H54 (cell line): ENCODE measurements around the gene GALR2.

Source experiments
- DNase-seq: peaks from one replicate; pipeline ENCODE4 v3.0.0; 2011; ENCODE audit warnings: low spot score, mixed read lengths; ENCODE audit not compliant: insufficient read length
- FAIRE-seq: peaks from 3 replicates; lab custom pipeline; 2011; peaks lifted over from hg19 to GRCh38; lab: Jason Lieb, UNC
- POLR2A ChIP-seq: IDR thresholded peaks from 2 replicates; pipeline ENCODE4 v1.6.1; 2011; ENCODE audit warnings: low read depth, mild to moderate bottlenecking, low read length

The GALR2 gene

DNA sequence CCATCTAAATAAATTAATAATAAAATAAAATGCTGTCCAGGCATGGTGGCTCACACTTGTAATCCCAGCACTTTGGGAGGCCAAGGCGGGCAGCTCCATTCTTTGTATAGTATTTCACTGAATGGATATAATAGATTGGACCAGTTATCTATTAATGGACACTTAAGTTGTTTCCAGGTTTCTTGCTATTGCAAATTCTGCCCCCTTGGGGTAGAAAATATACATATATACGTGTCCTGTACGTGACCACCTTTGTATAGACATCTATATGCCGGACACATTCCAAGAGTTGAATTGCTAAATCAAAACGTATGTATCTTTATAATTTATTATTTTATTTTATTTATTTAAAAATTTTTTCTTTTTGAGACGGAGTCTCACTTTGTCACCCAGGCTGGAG is 32.9 kb downstream of the GALR2 start:
- DNase-seq, result no peak
- FAIRE-seq, result no peak
- TF ChIP-seq POLR2A, result no peak

DNA sequence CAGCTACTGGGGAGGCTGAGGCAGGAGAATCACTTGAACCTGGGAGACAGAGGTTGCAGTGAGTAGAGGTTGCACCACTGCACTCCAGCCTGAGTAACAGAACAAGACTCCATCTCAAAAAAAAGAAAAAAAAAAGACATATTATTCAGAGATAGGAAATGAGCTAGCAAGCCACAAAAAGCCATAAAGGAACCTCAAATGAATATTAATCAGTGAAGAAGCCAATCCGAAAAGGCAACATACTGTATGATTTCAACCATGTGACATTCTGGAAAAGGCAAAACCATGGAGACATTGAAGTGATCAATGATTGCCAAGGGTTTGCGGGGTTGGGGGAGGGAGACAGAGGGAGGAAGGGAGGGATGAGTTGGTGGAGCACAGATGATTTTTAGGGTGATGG is 37.4 kb downstream of the GALR2 start:
- TF ChIP-seq POLR2A, result no peak
- DNase-seq (no peak), FAIRE-seq (no peak)

DNA sequence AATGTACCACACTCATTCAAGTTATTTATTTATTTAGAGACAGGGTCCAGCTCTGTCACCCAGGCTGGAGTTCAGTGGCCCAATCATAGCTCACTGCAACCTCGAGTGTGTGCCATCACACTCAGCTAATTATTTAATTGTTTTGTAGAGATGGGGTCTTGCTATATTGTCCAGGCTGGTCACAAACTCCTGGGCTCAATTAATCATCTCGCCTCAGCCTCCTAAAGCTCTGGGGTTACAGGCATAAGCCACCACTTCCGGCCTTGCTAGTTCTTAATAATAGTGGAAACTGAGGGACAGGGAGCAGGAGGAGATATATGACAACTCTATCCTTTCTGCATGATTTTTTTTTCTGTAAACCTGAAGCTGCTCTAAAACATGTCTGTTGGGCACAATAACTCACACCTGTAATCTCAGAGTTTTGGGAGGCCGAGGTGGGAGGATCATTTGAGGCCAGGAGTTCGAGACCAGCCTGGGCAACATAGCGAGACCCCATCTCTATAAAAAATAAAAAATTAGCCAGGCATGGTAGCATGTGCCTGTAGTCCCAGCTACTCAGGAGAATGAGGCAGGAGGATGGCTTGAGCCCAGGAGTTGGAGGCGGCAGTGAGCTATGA is 40.7 kb downstream of the GALR2 start:
- FAIRE-seq (no peak), DNase-seq (no peak)
- no peak for TF ChIP-seq POLR2A

- FAIRE-seq, result no peak
These were observed 45.1 kb downstream of the GALR2 start for GRCh38 chr17:76119409-76120371.

GRCh38 chr17:76120658-76121008 is 46.1 kb downstream of the GALR2 start:
- FAIRE-seq, result no peak
- no peak for TF ChIP-seq POLR2A
- no peak for DNase-seq

More at GRCh38 chr17:76119409-76120371, 45.1 kb downstream of the GALR2 start:
- no peak for TF ChIP-seq POLR2A
- DNase-seq, result peak; percentile 8

DNA sequence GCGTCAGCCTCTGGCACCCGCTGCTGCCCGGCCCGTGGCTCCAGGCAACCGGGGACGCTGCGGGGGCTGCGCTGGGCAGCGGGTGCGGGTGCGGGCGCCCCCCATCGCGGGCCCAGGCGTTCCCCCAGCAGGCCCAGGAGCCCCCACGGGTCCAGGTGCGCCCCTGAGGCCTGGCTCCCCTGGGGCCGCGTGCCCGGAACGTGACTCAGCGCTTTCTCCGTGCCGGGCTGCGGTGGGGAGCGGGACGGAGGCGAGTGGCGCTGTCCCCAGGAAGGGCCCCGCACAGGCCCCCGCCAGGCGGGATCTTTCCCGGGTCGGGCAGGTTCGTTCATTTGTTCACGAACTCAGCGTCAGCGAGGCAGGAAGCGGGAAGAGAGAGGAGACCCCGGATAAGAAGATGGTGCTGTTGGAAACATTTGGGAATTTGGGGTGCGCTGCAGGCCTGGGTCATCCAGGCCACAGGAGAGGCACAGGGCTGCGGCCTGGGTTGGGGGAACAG is 47.4 kb downstream of the GALR2 start:
- DNase-seq, result no peak
- TF ChIP-seq POLR2A, result no peak
- FAIRE-seq, result no peak

DNA sequence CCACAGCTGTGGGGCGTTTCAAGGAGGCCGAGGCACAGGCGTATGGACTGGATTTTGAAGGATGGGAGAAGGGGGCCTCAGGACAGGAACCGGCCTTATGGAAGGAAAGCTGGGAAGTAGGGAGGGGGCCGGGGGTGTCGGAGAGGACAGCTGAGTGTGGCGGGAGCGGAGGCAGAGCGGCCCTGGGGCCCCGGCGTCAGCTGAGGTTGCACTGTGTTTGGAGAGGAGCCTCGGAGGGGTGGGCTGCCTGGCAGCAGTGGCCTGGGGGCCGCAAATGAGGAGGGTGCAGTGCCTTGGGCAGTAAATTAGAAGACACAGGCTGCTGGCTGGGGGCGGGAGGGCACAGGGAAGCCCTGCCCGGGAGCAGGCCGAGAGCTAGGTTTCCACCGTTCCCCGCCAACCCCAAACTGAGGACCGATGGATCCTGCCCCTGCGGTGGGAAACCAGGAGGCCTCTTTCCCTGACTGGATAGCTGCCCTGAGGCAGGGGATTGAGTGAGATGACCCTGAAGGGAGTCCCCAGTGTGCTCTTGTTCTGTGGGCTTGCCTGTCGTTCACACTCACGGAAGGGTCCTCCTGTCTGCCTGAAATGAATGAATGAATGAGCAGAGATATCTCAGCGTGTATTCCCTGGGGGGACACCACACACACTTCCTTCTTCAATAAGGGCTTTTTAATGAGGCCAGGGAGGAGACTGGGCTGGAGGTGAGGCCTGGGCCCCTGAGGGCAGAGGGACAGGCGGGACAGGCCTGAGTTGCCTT is 48.0 kb downstream of the GALR2 start:
- no peak for TF ChIP-seq POLR2A
- DNase-seq (no peak), FAIRE-seq (no peak)

DNA sequence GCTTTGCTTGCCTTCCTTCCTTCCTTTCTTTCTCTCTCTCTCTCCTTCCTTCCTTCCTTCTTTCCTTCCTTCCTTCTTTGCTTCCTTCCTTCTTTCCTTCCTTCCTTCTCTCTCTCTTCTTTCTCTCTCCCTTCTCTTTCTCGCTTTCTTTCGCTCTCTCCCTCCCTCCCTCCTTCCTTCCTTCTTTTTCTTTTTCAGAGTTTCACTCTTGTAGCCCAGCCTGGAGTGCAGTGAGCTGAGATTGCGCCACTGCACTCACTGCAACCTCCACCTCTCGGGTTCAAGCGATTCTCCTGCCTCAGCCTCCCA is 48.6 kb downstream of the GALR2 start:
- FAIRE-seq (no peak), DNase-seq (no peak)
- no peak for TF ChIP-seq POLR2A

DNA sequence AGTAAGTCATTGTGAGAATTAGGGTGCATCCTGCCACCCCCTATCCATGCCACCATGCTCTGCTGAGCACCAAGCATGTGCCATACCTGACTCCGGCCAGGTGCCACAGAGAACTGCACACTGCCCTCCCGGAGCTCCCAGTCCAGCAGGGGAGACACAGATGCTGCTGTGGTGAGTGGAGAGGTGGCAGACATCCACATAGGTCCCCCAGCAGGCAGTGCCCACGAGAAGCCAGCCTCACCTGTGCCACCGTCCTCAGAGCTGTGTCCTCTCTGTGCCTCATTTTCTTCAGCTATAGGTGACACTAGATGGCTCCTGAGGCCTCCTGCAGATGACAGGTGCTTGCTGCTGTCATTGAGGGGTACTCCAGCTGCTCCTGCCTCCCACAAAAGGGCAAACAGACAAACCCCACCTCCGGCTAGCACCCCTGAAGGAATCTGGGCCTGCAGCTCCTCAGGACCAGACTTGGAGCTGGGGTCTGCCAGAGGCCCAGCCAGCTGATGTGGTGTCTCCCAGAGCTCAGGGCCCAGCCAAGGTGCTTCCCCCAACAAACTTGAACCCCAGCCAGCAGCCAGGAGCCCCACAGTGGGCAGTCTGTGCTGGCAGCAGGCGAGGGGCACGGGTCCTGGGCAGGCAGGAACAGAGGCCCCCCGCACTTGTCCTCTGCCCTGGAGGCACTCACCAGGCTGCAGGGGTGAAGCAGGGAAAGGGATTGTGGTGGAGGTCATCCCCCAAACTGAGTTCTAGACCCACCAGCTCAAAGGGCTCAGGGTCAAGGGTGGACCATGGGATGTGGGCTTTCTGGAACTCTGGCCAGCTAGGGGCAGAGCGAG is 49.4 kb downstream of the GALR2 start:
- TF ChIP-seq POLR2A, result no peak
- no peak for DNase-seq
- FAIRE-seq, result no peak

DNA sequence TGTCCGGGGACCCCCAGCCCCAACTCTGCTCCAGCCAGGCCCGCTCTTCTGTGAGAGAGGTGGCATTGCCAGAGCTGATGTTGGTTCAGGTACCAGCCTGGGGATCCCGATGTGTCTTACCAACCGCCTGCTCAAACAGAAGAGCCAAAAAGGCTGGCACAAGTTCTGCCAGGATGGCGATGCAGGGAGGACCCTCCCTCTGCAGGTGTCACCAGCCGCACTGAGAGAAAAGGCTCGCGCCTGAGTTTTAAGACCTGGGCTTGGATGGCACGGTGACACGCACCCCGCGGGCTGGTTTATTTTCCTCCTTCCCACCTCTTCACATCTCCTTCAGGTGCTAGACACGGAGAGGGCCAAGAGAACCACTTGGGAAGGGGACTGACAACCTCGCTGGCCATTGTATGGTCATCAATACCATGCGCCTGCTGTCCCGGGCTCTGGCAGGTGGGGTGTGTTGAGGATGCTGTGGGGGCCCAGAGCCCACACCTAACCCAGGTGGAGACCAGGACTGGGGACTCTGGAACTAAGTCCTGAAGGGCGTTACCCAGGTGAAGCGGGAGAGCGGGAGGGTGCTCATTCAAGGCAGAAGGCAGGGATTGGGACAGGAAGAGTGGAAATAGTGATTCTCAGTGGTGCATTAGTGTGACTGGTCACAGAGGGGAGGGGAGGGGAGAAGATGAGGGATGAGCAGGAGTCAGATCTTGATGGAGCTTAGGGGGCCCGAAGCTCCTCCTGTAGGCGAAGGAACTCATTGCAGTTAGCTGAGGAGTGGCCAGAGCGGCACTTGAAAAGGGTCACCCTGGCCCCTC is 50.2 kb downstream of the GALR2 start:
- no peak for DNase-seq
- no peak for TF ChIP-seq POLR2A
- no peak for FAIRE-seq

DNA sequence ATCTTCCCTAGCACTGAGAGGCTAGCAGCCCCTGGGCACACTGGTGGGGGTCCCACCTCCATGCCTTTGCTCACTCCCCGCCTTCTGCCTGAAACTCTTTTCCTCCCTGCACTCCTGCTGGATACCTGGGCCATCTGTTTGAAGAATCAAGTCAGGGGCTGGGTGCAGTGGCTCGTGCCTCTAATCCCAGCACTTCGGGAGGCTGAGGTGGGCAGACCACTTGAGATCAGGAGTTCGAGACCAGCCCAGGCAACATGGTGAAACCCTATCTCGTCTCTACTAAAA is 50.8 kb downstream of the GALR2 start:
- FAIRE-seq (no peak), DNase-seq (no peak)
- TF ChIP-seq POLR2A, result no peak

DNA sequence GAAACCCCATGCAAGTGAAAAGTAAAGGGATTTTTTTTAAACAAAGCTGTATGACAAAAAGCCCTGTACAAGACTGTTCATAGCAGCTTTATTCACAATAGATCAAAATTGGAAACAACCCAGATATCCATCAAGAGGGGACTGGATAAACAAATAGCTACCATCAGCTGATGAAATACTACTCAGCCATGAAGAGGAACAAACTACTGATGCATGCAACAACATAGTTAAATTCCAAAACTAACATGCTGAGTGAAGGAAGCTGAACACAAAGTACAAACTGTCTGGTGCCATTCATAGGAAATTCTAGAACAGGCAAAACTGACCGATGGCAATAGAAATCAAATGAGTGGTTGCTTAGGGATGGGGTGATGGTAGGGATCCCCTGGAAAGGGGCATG is 51.3 kb downstream of the GALR2 start:
- FAIRE-seq (no peak), DNase-seq (no peak)
- TF ChIP-seq POLR2A, result no peak
